Hair follicle dermal papilla cell (primary cell): ENCODE results near the gene MCF2L. TPM values are rescaled to one million over a fixed set of nuclear protein-coding genes. Genes with fewer than 3 reads are reported as not detected.

Experiments used
- total RNA-seq: library from RNA; depleted of rRNA; stranded (reverse); fragments of >200 nt; gene quantifications from 2 replicates; pipeline ENCODE4 v1.2.3, GENCODE V29; 2012

Gene MCF2L, protein sequence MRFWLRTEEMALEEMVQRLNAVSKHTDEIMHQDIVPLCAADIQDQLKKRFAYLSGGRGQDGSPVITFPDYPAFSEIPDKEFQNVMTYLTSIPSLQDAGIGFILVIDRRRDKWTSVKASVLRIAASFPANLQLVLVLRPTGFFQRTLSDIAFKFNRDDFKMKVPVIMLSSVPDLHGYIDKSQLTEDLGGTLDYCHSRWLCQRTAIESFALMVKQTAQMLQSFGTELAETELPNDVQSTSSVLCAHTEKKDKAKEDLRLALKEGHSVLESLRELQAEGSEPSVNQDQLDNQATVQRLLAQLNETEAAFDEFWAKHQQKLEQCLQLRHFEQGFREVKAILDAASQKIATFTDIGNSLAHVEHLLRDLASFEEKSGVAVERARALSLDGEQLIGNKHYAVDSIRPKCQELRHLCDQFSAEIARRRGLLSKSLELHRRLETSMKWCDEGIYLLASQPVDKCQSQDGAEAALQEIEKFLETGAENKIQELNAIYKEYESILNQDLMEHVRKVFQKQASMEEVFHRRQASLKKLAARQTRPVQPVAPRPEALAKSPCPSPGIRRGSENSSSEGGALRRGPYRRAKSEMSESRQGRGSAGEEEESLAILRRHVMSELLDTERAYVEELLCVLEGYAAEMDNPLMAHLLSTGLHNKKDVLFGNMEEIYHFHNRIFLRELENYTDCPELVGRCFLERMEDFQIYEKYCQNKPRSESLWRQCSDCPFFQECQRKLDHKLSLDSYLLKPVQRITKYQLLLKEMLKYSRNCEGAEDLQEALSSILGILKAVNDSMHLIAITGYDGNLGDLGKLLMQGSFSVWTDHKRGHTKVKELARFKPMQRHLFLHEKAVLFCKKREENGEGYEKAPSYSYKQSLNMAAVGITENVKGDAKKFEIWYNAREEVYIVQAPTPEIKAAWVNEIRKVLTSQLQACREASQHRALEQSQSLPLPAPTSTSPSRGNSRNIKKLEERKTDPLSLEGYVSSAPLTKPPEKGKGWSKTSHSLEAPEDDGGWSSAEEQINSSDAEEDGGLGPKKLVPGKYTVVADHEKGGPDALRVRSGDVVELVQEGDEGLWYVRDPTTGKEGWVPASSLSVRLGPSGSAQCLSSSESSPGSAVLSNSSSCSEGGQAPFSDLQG
- total RNA-seq, result 1.7 and 2.1 TPM in 2 replicates

DNA sequence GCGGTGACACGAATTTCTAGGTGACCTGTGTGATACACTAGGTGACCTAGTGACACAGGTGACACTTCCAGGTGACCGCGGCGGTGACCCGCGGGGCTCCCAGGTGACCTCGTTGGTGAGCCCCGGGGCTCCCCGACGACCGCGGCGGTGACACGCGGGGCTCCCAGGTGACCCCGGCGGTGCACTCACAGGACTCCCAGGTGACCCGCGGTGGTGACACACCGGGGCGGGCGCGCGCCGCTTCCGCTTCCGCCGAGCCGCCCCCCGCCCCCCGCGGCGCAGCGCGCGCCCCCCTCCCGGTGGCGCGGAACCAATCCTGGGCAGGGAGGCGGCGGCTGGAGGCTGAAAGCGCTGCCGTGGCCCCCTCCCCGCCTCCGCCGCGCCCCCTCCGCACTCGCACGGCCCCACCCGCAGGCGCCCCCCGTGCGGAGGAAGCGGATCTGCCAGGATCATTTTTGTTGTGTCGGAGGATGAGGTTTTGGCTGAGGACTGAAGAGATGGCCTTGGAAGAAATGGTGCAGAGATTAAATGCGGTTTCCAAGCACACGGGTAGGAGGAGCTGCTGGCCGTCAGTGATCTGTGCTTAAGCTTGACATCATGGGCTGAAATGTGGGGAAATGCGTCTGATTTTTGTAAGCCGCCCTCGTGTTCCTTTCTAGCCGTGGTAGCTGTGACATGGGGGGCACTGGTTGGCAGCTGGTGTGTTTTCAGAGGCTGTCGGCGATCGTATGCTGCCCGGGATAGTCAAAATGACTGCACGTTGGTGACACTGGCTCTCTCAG, at the start of gene MCF2L:
Gene MCF2L (plus strand): TSS at position 305 of the 782 bp plus-strand sequence. CDS start 166 bp downstream, at position 471.

DNA sequence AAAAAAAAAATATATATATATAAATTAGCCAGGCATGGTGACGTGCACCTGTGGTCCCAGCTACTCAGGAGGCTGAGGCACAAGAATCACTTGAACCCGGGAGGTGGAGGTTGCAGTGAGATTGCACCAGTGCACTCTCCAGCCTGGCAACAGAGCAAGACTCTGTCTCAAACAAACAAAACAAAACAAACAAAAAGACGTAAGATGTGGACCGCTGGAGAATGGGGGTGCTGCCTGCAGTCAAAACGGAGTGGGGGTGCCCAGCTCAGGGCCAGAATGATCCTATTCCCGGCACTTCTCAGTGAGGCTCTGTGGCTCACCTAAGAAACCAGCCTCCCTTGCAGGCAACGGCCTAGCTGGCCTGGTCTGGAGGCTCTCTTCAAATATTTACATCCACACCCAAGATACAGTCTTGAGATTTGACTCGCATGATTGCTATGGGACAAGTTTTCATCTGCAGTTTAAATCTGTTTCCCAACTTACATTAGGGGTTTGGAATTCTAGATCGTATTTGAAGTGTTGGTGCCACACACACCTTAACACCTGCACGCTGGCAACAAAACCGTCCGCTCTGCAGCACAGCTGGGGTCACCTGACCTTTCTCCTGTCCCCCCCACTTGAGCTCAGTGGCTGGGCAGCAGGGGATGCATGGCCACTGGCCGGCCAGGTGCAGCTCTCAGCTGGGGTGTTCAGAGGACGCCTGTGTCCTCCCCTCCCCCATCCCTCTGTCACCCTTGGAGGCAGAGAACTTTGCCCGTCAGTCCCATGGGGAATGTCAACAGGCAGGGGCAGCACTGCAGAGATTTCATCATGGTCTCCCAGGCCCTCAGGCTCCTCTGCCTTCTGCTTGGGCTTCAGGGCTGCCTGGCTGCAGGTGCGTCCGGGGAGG, 136.3 kb downstream of the MCF2L start, which contains the start of gene F7:
Gene F7 (plus strand): TSS at position 760 of the 889 bp plus-strand sequence. CDS start 51 bp downstream, at position 811.

DNA sequence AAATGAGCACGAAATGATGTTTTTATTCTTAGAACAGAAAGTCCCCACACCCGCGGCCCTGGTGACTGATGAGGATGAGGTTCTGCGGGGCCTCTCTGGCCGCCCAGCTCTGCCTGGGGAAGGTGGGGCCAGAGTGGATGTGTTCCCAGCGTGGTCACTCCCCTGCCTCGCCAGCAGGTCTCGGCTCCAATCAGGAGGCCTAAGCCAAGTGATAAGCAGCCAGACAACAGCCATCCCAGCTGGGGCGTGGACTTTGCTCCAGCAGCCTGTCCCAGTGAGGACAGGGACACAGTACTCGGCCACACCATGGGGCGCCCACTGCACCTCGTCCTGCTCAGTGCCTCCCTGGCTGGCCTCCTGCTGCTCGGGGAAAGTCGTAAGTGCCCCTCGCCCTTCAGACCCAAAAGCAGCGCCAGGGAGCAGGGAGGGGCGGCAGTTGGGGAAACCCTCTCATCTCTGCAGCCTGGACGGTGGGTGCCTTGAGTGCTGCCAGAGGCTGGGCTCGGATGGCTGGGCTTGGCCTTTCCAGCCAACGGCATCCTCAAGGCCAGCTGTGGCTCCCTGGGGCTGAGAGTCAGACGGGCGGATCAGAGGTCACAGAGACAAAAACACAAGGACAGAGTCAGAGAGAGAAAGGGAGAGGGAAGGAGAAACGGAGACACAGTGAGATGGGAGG, 153.7 kb downstream of the MCF2L start, which contains the start of gene F10:
Gene F10 (plus strand): TSS at position 250 of the 676 bp plus-strand sequence. CDS start 57 bp downstream, at position 307.

Other genes starting within 250 kb of the MCF2L start
- under 0.01 and 0.12 TPM in 2 replicates for gene F7, start 136.6 kb downstream of the MCF2L start, total RNA-seq
- 5.7 and 10.6 TPM in 2 replicates for gene F10, start 153.6 kb downstream of the MCF2L start, total RNA-seq
- not detected in 2 replicates for gene PROZ, start 189.4 kb downstream of the MCF2L start, total RNA-seq
- 44.4 and 58.6 TPM in 2 replicates for gene PCID2, start 239.5 kb downstream of the MCF2L start, total RNA-seq
- 111 and 133 TPM in 2 replicates for gene CUL4A, start 240.4 kb downstream of the MCF2L start, total RNA-seq